SW 1271 (cell line): Measurements from ENCODE around the gene CRBN.

ENCODE experiments used
- DNase-seq, 2 experiments: peaks; one replicate each; lab custom pipeline; 2025; lab: John Stamatoyannopoulos, UW

Gene CRBN

GRCh38 chr3:3170998-3171397, 8.5 kb downstream of the CRBN start:
- DNase-seq: peak in 1 of 2 experiments; percentile 34

- DNase-seq: no peak
Observed at GRCh38 chr3:3165650-3166049, 13.8 kb downstream of the CRBN start.

- no peak for DNase-seq
Observed at GRCh38 chr3:3165241-3165640, 14.2 kb downstream of the CRBN start.

GRCh38 chr3:3160826-3161225, 18.7 kb downstream of the CRBN start:
- DNase-seq: no peak

- DNase-seq: no peak
Observed at GRCh38 chr3:3157484-3157883, 22.0 kb downstream of the CRBN start.

- DNase-seq: no peak
Observed at GRCh38 chr3:3154879-3155610, 24.4 kb downstream of the CRBN start.

- DNase-seq: no peak
Observed at GRCh38 chr3:3151513-3151912, 28.0 kb downstream of the CRBN start.

GRCh38 chr3:3149560-3149959, 29.9 kb downstream of the CRBN start:
- DNase-seq: no peak

GRCh38 chr3:3145831-3146230, 33.7 kb downstream of the CRBN start:
- DNase-seq: no peak

GRCh38 chr3:3141939-3142338, 37.6 kb downstream of the CRBN start:
- DNase-seq: no peak

GRCh38 chr3:3137526-3137925, 42.0 kb downstream of the CRBN start:
- no peak for DNase-seq

- DNase-seq: no peak
Observed at GRCh38 chr3:3134750-3135448, 44.6 kb downstream of the CRBN start.

GRCh38 chr3:3133500-3133899, 46.0 kb downstream of the CRBN start:
- DNase-seq: no peak

- DNase-seq: no peak
Observed at GRCh38 chr3:3129579-3129978, 49.9 kb downstream of the CRBN start.

GRCh38 chr3:3127432-3128010, 52.0 kb downstream of the CRBN start:
- no peak for DNase-seq

GRCh38 chr3:3126477-3127431, 52.7 kb downstream of the CRBN start, which contains the start of gene TRNT1:
Gene TRNT1 (plus strand): TSS chr3:3126940. CDS start chr3:3129041, 2,101 bp downstream.
- peak; percentile 89 to 91 for DNase-seq

GRCh38 chr3:3125977-3126376, 53.5 kb downstream of the CRBN start:
- no peak for DNase-seq

- DNase-seq: no peak
Observed at GRCh38 chr3:3119393-3119851, 60.1 kb downstream of the CRBN start.

GRCh38 chr3:3117651-3118050, 61.8 kb downstream of the CRBN start:
- no peak for DNase-seq

- DNase-seq: no peak
Observed at GRCh38 chr3:3113042-3113709, 66.3 kb downstream of the CRBN start.

GRCh38 chr3:3110749-3111361, 68.6 kb downstream of the CRBN start:
- DNase-seq: no peak
